Jurkat, Clone E6-1 (cell line): ENCODE data around the gene TAC4.
A peak's percentile ranks its signal among the peaks of the same experiment; 100 is the strongest.

Experiments used
- DNase-seq: peaks from one replicate; pipeline ENCODE4 v3.0.0-alpha.2; 2011; ENCODE audit warnings: low read depth, low spot score
- H3K4me3 ChIP-seq: 2 replicates; pipeline ENCODE4 v1.5.1; 2011; ENCODE audit warnings: mild to moderate bottlenecking, low read length, control low read depth, moderate library complexity

Gene TAC4

GRCh38 chr17:49874911-49875310 lies 27.0 kb upstream of the TAC4 start:
- DNase-seq: no peak

DNA sequence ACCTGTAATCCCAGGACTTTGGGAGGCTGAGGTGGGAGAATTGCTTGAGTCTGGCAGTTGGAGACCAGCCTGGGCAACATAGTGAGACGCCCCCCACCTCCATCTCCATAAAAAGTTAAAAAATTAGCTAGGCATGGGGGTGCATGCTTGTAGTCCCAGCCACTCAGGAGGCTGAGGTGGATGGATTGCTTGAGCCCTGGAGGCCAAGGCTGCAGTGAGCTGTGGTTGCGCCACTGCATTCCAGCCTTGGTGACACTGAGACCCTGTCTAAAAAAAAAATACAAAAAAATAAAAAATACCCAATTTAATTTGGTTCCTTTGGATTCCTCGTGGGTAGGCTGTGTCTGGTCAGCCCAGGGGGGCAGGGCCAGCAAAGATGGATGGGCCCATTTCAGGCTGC lies 26.1 kb upstream of the TAC4 start:
- no peak overlapping the region for H3K4me3 ChIP-seq
- no peak for DNase-seq

More at GRCh38 chr17:49874911-49875310, 27.0 kb upstream of the TAC4 start:
- H3K4me3 ChIP-seq: no peak overlapping the region

DNA sequence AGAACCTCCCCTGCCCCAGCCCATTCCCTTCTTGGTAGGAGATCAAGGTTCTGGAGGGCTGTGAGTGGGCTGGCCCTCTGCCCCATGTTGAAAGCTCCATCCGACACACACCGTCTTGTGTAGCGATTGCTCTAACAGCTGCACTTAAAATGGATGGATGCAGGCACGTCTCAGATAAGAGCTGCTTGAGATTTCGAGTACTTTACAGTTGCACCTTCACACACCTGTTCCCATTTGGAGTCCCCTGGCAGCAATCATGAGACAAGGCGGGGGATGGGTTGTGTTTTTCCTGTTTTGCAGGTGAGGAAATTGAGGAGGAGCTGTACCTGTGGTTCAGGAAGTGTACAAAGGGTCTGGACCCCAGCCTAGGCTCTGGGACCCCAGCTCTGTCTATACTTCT lies 25.6 kb upstream of the TAC4 start:
- no peak overlapping the region for H3K4me3 ChIP-seq
- DNase-seq: no peak

DNA sequence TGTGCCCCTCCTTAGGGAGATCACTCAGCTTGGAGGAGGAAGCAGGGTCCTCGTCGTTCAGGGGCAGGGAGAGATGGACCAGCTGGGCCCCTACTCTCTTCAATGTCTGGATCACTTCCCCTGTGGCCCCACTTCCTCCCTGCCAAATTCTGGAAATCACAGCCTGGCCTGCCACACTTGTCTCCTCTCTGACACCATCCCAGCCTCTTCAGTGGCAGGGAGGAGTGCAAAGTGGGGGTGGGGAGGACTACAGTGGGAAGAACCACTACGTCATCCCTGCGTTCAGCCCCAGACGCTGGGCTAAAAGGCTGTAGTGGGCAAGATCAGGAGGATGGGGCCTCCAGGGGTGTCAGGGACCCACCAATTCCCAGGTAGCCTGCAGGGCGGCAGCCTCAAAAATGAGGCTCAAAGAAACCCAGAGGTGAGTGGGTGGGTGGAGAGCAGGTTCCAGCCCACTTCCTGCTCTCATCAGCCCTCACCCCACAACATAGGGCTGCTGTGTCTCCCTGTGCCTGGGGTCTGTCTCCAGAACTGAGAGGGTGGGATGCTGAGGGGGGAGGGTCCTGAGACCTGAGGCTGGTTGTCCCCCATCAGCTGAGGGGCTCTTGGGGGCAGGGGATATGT lies 25.0 kb upstream of the TAC4 start:
- no peak overlapping the region for H3K4me3 ChIP-seq
- DNase-seq: peak; percentile 9

- DNase-seq: no peak
- no peak overlapping the region for H3K4me3 ChIP-seq
These were observed 23.3 kb upstream of the TAC4 start for GRCh38 chr17:49871211-49871610.

DNA sequence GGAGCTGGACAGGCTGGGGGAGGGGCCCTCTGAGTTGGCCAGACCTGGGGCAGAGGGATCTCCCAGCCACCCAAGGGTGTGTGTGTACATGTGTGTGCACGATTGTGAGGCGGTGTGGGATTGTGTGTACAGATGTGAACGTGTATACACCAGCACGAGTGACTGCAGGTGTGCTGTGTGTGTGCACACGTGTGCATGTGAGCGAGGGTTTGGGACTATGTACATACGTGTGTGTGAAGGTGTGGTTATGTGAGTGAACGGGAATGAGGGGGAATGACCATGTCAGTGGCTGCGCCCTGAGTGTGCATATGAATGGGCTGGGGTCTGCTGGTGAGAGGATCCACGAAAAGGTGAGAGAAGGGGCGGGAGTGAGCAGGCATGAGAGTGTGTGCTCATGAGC lies 22.4 kb upstream of the TAC4 start:
- H3K4me3 ChIP-seq: no peak overlapping the region
- no peak for DNase-seq

- H3K4me3 ChIP-seq: no peak overlapping the region
- no peak for DNase-seq
These were observed 21.1 kb upstream of the TAC4 start for GRCh38 chr17:49869038-49869374.

DNA sequence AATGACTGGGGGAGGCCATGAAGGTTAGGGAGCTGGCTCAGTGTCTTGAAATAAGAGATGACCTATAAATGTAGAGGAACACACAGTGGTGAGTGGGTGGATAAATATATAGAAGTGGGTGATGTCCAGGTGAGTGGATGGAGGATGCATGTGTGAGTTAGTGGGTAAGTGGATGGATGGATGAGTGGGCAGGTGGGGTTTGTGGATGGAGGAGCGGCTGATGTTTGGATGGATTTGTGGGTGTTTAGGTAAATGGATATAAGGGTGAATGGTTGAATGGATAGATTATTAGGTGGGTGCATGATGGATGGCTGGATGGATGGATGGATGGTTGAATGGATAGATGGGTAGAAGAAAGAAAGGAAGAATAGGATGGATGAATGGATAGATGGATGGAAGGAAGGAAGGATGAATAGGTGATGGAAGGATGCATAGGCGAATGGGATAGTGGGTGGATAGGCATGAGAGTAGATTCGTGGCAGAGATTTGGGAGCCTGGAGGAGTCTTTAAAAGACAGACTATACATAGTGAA lies 19.1 kb upstream of the TAC4 start:
- no peak overlapping the region for H3K4me3 ChIP-seq
- DNase-seq: no peak

DNA sequence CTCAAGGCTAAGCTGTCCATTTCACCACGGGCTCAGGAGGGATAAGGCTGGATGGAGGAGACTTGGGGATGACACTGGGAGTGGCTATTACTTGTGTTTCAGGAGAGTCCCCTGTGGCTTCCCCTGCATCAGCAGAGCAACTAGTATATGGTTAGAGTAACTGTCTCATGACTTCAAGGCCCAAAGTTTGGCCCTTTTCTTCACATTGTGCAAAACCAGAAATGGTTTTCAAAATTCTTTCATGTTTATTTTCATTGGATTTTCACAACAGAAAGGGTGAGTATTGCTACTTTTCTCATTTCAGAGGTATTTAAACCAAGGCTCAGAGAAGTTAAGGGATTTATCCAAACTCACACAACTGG lies 18.1 kb upstream of the TAC4 start:
- H3K4me3 ChIP-seq: no peak overlapping the region

DNA sequence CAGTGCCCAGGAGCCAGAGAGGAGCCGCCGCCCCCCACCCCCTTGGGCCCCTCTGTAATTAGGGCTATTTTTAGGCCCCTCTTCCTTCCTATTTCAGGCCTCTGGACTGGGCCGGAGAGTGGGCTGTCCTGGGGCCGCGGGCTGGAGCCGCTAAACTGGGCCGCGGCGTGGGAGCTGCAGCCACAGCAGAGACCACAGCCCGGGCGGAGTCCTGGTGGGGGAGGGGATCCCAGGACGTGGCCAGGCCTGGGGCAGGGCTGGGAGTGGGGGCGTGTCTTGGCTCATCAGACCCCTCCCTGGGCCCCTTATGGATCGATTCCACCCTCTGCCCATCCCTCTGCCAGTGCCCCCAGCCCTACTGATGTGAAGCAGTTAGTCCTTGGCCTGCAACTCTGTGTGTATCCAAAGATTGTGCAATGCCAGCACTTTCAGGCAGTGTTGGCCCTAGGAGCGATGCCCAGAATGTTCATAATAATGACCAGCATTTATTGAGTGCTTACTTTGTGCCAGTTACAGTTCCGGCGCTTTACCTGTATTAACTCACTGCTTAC lies 15.0 kb upstream of the TAC4 start:
- no peak overlapping the region for H3K4me3 ChIP-seq
- DNase-seq: no peak

More for the DNA sequence above, 18.1 kb upstream of the TAC4 start:
- no peak for DNase-seq

GRCh38 chr17:49861150-49861884 lies 13.4 kb upstream of the TAC4 start:
- peak; percentile 32 for DNase-seq

GRCh38 chr17:49859991-49860953 lies 12.4 kb upstream of the TAC4 start:
- DNase-seq: no peak
- H3K4me3 ChIP-seq: no peak overlapping the region

More at GRCh38 chr17:49861150-49861884, 13.4 kb upstream of the TAC4 start:
- H3K4me3 ChIP-seq: no peak overlapping the region

GRCh38 chr17:49858796-49859195 lies 10.9 kb upstream of the TAC4 start:
- no peak for DNase-seq
- H3K4me3 ChIP-seq: no peak overlapping the region

DNA sequence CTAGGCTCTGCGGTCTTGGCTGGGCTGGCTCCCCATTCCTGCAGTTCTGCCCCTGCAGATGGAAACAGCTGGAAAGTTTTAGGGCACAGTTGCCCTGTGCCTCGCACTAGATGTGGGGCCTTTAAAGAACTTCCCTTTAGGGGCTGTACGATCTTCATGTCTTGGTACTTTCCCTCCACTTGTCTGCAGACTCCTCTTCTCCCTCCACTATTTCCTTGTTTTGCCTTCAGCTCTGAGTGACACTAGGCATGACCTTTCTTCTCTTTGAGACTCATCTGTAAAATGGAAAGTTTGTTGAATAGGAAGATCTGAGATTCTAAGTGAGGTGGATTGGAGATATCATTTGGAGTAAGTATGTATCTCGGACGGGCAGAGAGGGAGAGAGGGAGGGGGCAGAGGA lies 6.3 kb upstream of the TAC4 start:
- H3K4me3 ChIP-seq: no peak overlapping the region
- no peak for DNase-seq

GRCh38 chr17:49853470-49854015 lies 5.7 kb upstream of the TAC4 start:
- no peak for DNase-seq
- H3K4me3 ChIP-seq: no peak overlapping the region

DNA sequence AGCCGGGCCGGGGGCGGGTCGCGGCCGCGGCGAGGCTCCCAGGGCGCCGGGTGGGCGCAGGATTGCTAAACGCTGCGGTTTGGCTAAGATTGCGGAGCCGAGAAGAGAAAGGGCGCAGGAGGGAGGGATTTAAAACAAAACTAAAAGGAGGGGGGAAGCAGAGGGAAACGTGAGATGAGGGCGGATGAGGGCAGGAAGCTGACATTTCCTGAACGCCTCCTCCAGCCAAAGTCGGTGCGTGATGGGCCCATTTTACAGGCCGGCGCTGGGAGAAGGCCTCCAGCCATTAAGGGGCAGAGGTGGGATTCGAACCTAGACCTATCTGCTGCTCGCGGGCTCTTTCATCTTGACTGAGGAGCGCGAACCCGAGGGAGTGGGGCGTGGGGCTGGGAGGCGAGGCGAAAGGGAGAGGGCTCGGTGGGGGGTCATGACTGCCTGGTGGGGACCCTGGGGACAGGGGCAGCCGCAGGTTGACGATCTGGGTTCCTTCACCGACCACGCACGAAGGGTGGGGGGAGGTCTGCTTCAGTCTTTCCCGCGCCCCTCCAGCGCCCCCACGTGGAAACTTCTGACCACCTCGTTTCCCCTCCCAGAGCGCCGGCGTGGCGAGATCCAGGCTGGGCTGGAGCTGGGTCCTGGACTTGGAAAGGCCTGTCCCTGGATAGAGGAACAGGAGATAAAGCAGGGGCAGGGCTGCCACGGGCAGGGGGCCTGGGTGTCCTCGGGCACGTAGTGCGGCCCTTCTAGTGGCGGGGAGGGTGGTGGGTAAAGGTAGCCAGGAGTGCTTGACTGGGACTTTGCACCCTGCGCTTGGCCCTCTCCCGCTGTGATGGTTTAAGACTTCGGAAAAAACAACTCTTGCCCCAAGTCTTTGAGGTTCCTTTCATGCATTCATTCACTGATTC lies 3.8 kb upstream of the TAC4 start:
- peak; percentile 65 for DNase-seq

DNA sequence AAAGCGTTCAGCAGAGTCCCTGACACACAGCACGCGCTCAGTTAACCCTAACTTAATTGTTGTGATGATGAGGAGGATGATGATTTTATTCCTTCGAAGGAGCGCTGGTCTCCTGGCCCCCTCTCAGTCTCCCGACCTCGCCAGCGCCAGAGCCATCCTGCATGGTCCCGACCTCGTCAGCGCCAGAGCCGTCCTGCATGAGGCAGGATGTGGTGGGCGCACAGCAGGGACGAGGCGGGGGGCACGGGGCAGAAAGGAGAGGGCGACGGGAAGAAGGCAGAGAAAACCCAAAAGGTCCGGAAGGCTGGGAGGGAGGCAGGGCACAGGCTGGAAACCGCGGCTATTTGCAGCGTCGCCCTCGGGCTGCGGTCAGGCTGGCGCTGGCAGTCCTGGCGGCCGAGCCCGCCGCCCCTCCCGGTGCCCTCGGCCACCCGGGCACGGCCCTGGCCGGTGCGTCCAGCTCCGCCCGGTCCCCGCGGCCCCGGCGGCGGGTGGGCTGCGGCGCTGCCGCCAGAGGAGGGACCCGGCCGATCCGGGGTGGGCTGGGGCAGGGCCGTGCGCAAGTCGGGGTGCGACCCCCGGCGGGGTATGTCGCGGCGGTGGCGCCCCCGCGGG lies 3.0 kb upstream of the TAC4 start:
- H3K4me3 ChIP-seq: peak overlapping the region; percentile 61
- DNase-seq: no peak

More for the DNA sequence above, 3.8 kb upstream of the TAC4 start:
- H3K4me3 ChIP-seq: peak overlapping the region; percentile 61

DNA sequence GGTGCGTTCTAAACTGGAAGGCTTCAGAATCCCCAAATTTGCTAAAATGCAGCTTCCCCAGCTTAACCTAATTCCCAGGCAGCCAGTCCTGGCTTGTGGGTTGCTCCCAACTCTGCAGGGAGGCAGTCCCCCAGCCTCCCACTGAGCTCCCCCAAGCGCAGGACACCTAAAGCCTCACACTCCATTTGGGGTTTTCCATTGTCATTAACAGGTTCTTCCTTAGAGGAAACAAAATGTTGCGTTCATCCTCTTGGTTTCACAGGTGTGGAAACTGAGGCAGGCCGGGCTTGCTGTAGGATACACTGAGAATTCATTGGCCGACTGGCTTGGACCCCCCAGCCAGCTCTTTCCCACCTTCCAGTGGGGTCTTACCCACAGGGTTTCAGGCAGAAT lies 2.3 kb upstream of the TAC4 start:
- DNase-seq: no peak
- H3K4me3 ChIP-seq: no peak overlapping the region
